HTERT RPE-1 (cell line): ENCODE data around the gene STEAP4.

ENCODE experiments used
- in situ Hi-C: fragments of 300-500 bp; cut with MboI; formaldehyde crosslinking; loops from 4 replicates; pipeline ENCODE4 v1.14.3; 2020; ENCODE audit warnings: low sequenced_read_pairs

Gene STEAP4

GRCh38 chr7:88224601-88225275, 82.0 kb downstream of the STEAP4 start:
- in situ Hi-C loops, result no loop called here

- in situ Hi-C loops, result no loop called here
Measured at GRCh38 chr7:88223265-88223664, 83.4 kb downstream of the STEAP4 start.
